GM12878 (cell line): ENCODE data around the gene GNAQ. TPM values are rescaled to one million over a fixed set of nuclear protein-coding genes. Genes with fewer than 3 reads are reported as not detected.

Source experiments
- ATAC-seq: fragments of 200-7000 bp; cut with Tn5 transposase; 3 replicates; pipeline ENCODE4 v1.9.1; 2020; ENCODE audit warnings: mild to moderate bottlenecking, moderate library complexity
- BruUV-seq: library from RNA; stranded (reverse); fragments of 400-500 nt; replicated peaks from 2 replicates; lab custom pipeline; 2021; lab: Mats Ljungman, UMichigan
- CTCF ChIA-PET: fragments of 300-600 bp; sonication (Branson Sonifier 250); formaldehyde crosslinking; extraction: SDS; loops from one replicate; lab custom pipeline; 2021; ENCODE audit warnings: inconsistent platforms; lab: Yijun Ruan, JAX
- POLR2A ChIA-PET: fragments of 350-600 bp; formaldehyde crosslinking; extraction: SDS; loops from one replicate; lab custom pipeline; 2021; ENCODE audit warnings: inconsistent platforms; lab: Charles Lee
- RAD21 ChIA-PET: fragments of 300-600 bp; sonication (Branson Sonifier 250); formaldehyde crosslinking; loops from one replicate; lab custom pipeline; 2023; ENCODE audit warnings: antibody characterized with exemption; ENCODE audit not compliant: unreplicated experiment; lab: Charles Lee
- SMC1A ChIA-PET: fragments of 300-600 bp; sonication (Branson Sonifier 250); formaldehyde crosslinking; loops from one replicate; lab custom pipeline; 2023; ENCODE audit not compliant: unreplicated experiment, uncharacterized antibody; lab: Charles Lee
- DNase-seq: peaks from one replicate; pipeline ENCODE4 v3.0.0-alpha.2; 2011; ENCODE audit warnings: low read depth, low spot score
- FAIRE-seq: peaks from 3 replicates; lab custom pipeline; 2011; peaks lifted over from hg19 to GRCh38; lab: Jason Lieb, UNC
- H2AFZ ChIP-seq: 2 replicates; pipeline ENCODE4 v1.6.0; 2011; ENCODE audit warnings: low read depth, low read length, control low read depth; ENCODE audit not compliant: control insufficient read depth
- H3K27ac ChIP-seq: 2 replicates; pipeline ENCODE4 v1.5.1; 2011; ENCODE audit warnings: control low read depth; ENCODE audit not compliant: control insufficient read depth, insufficient read depth
- H3K27me3 ChIP-seq, 2 experiments: replicated peaks in 1 of 2; 2 replicates each; pipeline versions ENCODE4 v1.6.0 to v1.6.1; 2011; ENCODE audit warnings: low read length in 1 of 2; ENCODE audit not compliant: control insufficient read depth in 2 of 2, insufficient read depth in 2 of 2
- H3K36me3 ChIP-seq, 2 experiments: 2 replicates each; pipeline ENCODE4 v1.5.1; 2011; ENCODE audit warnings: low read length in 1 of 2; ENCODE audit not compliant: control insufficient read depth in 2 of 2, insufficient read depth in 2 of 2
- H3K4me1 ChIP-seq: 2 replicates; pipeline ENCODE4 v1.6.1; 2011; ENCODE audit warnings: mild to moderate bottlenecking, low read length, moderate library complexity, mixed read lengths; ENCODE audit not compliant: control insufficient read depth, insufficient read depth
- H3K4me2 ChIP-seq: 2 replicates; pipeline ENCODE4 v1.6.0; 2011; ENCODE audit warnings: control low read depth; ENCODE audit not compliant: control insufficient read depth, insufficient read depth
- H3K4me3 ChIP-seq: fragments of 200-600 bp; sonication (generic); 2 replicates; pipeline ENCODE4 v1.5.1; 2016
- H3K79me2 ChIP-seq: 2 replicates; pipeline ENCODE4 v1.6.0; 2011; ENCODE audit warnings: low read length; ENCODE audit not compliant: control insufficient read depth, insufficient read depth
- H3K9ac ChIP-seq: 2 replicates; pipeline ENCODE4 v1.8.0; 2011; ENCODE audit warnings: low read length, control low read depth, mixed read lengths; ENCODE audit not compliant: control insufficient read depth, insufficient read depth
- H3K9me3 ChIP-seq: replicated peaks from 3 replicates; pipeline ENCODE4 v1.5.1; 2011; ENCODE audit warnings: mild to moderate bottlenecking, low read length; ENCODE audit not compliant: control insufficient read depth, insufficient read depth
- H4K20me1 ChIP-seq: 2 replicates; pipeline ENCODE4 v1.6.0; 2011; ENCODE audit not compliant: control insufficient read depth, insufficient read depth
- NBN ChIP-seq: fragments of 450-650 bp; IDR thresholded peaks from 2 replicates; pipeline ENCODE4 v1.6.1; 2016
- RAD21 ChIP-seq: IDR thresholded peaks from 2 replicates; pipeline ENCODE4 v1.6.1; 2011; ENCODE audit warnings: mild to moderate bottlenecking, low read depth, low read length, moderate library complexity; ENCODE audit not compliant: insufficient read depth
- SMAD1 ChIP-seq: fragments of 450-650 bp; IDR thresholded peaks from 2 replicates; pipeline ENCODE4 v1.6.1; 2018; ENCODE audit warnings: mild to moderate bottlenecking, low read depth; ENCODE audit not compliant: partially characterized antibody
- WGBS: methylation state at CpG from one replicate; pipeline ENCODE4 v1.1.6; 2016; ENCODE audit warnings: low lambda C conversion rate; ENCODE audit not compliant: insufficient replicate concordance, insufficient coverage; ENCODE audit errors: missing lambda C conversion rate; 5-methylcytosine and 5-hydroxymethylcytosine counted together
- in situ Hi-C: fragments of 300-500 bp; cut with MboI; formaldehyde crosslinking; loops from 9 replicates; pipeline ENCODE4 v1.14.3; 2018; ENCODE audit warnings: mixed read lengths
- intact Hi-C: fragments of 100-400 bp; cut with micrococcal nuclease; formaldehyde crosslinking; loops from one replicate; pipeline ENCODE4 v1.14.2; 2022; ENCODE audit not compliant: unreplicated experiment
- polyA plus RNA-seq, 11 experiments: library from polyadenylated mRNA; depleted of rRNA in 4 of 11; unstranded in 6 of 11; stranded (reverse) in 5 of 11; fragments of >200 nt; fragmentation: Nextera tagmentation in 4 of 11; fragmentation: Illumina TruSeq in 1 of 11; extraction: Ambion mirVana in 4 of 11; extraction: Trizol in 1 of 11; gene quantifications; 1 replicate in 1 of 11; 2 replicates in 10 of 11; pipeline versions ENCODE4 v1.2.1 to v1.2.3, GENCODE V29; 2011 to 2016; ENCODE audit warnings: inconsistent platforms in 2 of 11, missing spikeins in 2 of 11, low read depth in 1 of 11
- total RNA-seq, 4 experiments: library from RNA; depleted of rRNA in 3 of 4; stranded (reverse); fragments of >200 nt in 3 of 4; fragmentation: Illumina TruSeq in 1 of 4; extraction: Trizol in 1 of 4; gene quantifications; 2 replicates each; pipeline versions ENCODE4 v1.2.1 to v1.2.3, GENCODE V29; 2013 to 2021
- TF ChIP-seq, protein P1 (sequence below), 3 experiments: IDR thresholded peaks in 2 of 3; conservative IDR thresholded peaks in 1 of 3; 2 replicates each; pipeline ENCODE4 v1.5.1; 2011; ENCODE audit warnings: low read depth in 3 of 3, low read length in 3 of 3, mild to moderate bottlenecking in 3 of 3, control low read depth in 2 of 3, moderate library complexity in 2 of 3, inconsistent platforms in 1 of 3, mixed read lengths in 1 of 3; ENCODE audit not compliant: control insufficient read depth in 2 of 3, insufficient read depth in 1 of 3; ENCODE audit errors: extremely low read depth in 1 of 3

The GNAQ gene
- total and polyA plus RNA-seq, 10 of the 15 experiments (the other 5 are each of a cell fraction or from before 2014, with no cell fraction given), result 0.15 to 47.2 (median 0.49) TPM

DNA sequence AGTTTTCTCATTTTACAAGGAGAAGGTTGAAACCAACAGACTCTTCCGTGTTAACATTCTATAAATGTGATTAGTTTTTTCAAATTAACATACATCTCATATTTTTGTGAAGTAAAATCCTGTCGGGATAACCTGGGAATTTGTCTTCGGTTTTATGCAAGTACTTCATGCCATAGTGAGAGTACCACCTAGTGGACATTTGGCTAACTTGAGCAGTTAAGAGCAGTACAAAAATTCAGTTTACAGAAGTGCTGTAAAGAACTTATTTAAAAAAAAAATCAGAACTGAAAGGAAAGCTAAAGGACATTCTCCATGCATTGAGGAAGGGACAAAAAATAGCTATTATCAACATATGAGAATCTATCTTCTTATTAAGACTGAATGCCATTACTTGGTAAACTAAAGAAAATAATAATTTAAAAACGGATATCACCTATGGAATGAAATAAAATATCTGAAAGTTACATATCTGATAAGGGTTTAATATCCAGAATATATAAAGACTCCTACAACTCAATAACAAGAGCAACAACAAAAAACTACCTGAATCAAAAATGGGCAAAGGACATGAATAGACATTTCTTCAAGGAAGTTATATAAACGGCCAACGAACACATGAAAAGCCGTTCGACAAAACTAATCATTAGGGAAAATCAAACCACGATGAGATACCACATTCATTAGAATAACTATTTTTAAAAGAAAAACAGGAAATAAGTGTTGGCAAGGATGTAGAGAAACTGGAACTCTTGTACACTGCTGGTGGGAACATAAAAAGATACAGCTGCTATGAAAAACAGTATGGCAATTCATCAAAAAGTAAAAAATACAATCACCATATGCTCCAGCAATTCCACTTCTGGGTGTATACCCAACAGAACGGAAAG, 266.5 kb downstream of the GNAQ start:
- DNase-seq, result no peak
- Histone ChIP-seq H3K27me3 (no peaks in the 10 kb centered on the region), H3K36me3 (no peaks in the 10 kb centered on the region), H3K4me3 (no peak overlapping the region)
- peak; percentile 70 for ATAC-seq
- in situ Hi-C loops, result no loop called here
- intact Hi-C loops, result no loop called here
- BruUV-seq, result no TSS peak
- SMC1A ChIA-PET, result interaction anchor here (0.9 to 1.5 kb wide), 4 partner anchors 8 to 17 kb away, joined by 3 to 5 read pairs (median 3); no protein-coding TSS in a partner anchor
- TF ChIP-seq SMAD1 (no peak), RAD21 (peak; percentile 30; the same call in 1 of the 2 replicates), NBN (no peak)
- TF ChIP-seq, protein P1, sequence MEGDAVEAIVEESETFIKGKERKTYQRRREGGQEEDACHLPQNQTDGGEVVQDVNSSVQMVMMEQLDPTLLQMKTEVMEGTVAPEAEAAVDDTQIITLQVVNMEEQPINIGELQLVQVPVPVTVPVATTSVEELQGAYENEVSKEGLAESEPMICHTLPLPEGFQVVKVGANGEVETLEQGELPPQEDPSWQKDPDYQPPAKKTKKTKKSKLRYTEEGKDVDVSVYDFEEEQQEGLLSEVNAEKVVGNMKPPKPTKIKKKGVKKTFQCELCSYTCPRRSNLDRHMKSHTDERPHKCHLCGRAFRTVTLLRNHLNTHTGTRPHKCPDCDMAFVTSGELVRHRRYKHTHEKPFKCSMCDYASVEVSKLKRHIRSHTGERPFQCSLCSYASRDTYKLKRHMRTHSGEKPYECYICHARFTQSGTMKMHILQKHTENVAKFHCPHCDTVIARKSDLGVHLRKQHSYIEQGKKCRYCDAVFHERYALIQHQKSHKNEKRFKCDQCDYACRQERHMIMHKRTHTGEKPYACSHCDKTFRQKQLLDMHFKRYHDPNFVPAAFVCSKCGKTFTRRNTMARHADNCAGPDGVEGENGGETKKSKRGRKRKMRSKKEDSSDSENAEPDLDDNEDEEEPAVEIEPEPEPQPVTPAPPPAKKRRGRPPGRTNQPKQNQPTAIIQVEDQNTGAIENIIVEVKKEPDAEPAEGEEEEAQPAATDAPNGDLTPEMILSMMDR (IDR thresholded peaks at IDR 0.05 in 2 of 3, conservative IDR thresholded peaks at IDR 0.05 in 1 of 3; ENCODE audit: control insufficient read depth in 2 of 3, extremely low read depth in 1 of 3, insufficient read depth in 1 of 3, low read depth in 3 of 3, low read length in 3 of 3), result peak; percentile 28 to 47 (median 43); a peak in 4 of 6 replicates
- TF ChIP-seq, all 136 proteins: peak for 2
- 30% methylated on average over 10 of the region's 10 CpGs for WGBS
- POLR2A ChIA-PET, result no interaction called here
- Histone ChIP-seq H3K4me2 (no peak overlapping the region), H3K4me1 (no peaks in the 10 kb centered on the region), H4K20me1 (no peaks in the 10 kb centered on the region), H2AFZ (no peak overlapping the region), H3K27ac (no peak overlapping the region), H3K79me2 (no peaks in the 10 kb centered on the region), H3K9me3 (no peaks in the 10 kb centered on the region), H3K9ac (no peak overlapping the region)
- CTCF ChIA-PET, result interaction anchor here (1.0 to 2.9 kb wide), 8 partner anchors 8 to 356 kb away, joined by 3 to 10 read pairs (median 4); no protein-coding TSS in a partner anchor
- RAD21 ChIA-PET, result interaction anchor here (1.6 kb wide), 1 partner anchor 77 kb away, joined by 7 read pairs; no protein-coding TSS in a partner anchor
- FAIRE-seq, result no peak
